ENCODE results near the gene ZGPAT.

Gene ZGPAT

DNA sequence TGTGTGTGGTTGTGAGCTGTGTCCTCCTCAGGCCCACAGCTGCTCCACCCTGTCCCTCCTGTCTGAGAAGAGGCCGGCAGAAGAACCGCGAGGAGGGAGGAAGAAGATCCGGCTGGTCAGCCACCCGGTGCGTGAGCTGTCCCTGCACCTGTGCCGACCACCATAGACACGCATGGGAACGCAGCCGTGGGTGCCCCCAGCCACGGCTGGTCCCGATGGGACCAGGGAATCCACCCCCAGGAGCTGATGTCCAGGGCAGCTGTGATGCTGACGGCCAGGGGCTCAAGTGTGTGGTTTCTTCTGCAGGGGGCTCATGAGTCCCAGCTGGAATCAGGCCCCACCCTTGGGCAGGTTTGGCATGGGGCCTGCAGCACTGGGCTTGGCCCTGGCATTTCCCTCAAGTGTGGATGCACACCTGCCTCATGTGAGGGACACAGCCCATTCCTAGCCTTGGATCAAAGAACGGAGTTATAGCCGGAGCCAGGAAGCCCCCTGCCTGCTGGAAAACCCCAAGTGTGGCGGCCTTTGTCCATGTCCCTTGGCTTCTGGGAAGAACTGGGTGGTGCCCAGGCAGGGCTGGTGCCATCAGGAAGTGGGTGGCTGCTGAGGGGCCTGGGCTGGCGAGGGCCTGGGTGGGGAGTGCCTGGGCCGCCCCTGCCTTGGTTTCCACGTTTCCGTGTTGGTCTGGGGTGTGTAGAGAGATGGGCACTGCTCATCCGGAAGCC is 16.0 kb upstream of the ZGPAT start:
- no peak overlapping the region for H3K27ac ChIP-seq
- TF ChIP-seq, protein P1, sequence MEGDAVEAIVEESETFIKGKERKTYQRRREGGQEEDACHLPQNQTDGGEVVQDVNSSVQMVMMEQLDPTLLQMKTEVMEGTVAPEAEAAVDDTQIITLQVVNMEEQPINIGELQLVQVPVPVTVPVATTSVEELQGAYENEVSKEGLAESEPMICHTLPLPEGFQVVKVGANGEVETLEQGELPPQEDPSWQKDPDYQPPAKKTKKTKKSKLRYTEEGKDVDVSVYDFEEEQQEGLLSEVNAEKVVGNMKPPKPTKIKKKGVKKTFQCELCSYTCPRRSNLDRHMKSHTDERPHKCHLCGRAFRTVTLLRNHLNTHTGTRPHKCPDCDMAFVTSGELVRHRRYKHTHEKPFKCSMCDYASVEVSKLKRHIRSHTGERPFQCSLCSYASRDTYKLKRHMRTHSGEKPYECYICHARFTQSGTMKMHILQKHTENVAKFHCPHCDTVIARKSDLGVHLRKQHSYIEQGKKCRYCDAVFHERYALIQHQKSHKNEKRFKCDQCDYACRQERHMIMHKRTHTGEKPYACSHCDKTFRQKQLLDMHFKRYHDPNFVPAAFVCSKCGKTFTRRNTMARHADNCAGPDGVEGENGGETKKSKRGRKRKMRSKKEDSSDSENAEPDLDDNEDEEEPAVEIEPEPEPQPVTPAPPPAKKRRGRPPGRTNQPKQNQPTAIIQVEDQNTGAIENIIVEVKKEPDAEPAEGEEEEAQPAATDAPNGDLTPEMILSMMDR (conservative IDR thresholded peaks at IDR 0.05), result no peak

DNA sequence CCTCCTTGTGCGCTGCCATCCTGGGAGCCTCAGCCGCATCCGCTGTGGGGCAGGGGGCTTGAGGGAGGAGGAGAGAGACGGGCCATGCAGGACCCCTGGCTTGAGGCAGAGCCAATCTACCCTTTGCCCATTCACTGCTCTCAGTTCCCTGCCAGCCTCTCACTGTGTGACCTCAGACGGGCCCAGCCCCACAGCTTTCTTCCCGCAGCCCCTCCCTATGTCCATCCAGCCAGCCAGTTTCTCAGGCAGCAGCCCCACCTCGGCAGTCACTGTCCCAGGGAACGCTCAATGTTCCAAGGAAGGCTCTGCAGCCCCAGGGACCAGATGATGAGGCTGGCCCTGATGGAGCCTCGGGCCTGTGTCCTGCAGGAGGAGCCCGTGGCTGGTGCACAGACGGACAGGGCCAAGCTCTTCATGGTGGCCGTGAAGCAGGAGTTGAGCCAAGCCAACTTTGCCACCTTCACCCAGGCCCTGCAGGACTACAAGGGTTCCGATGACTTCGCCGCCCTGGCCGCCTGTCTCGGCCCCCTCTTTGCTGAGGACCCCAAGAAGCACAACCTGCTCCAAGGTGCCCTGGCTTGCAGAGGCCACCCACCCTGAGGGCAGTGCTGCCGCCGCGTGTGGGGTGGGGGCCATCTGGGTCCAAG is 15.3 kb upstream of the ZGPAT start:
- TF ChIP-seq, protein P1 (conservative IDR thresholded peaks at IDR 0.05), result no peak
- no peak overlapping the region for H3K27ac ChIP-seq

DNA sequence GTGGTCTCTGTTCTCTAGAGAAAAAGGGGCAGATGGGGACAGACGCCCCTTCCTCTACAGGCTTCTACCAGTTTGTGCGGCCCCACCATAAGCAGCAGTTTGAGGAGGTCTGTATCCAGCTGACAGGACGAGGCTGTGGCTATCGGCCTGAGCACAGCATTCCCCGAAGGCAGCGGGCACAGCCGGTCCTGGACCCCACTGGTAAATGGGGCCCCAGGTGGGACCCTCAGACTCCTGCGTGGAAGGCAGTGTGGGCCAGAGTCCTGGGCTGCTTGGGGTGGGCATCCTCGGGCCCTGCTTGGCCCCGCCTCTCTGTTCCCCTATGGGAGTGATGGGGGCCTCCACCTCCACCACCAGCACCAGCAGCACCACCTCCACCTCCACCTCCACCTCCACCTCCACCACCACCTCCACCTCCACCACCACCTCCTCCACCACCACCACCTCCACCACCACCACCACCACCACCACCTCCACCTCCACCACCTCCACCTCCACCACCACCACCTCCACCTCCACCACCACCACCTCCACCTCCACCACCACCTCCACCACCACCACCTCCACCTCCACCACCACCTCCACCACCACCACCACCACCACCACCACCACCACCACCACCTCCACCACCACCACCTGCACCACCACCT is 14.6 kb upstream of the ZGPAT start:
- no peak overlapping the region for H3K27ac ChIP-seq
- TF ChIP-seq, protein P1 (conservative IDR thresholded peaks at IDR 0.05), result no peak

DNA sequence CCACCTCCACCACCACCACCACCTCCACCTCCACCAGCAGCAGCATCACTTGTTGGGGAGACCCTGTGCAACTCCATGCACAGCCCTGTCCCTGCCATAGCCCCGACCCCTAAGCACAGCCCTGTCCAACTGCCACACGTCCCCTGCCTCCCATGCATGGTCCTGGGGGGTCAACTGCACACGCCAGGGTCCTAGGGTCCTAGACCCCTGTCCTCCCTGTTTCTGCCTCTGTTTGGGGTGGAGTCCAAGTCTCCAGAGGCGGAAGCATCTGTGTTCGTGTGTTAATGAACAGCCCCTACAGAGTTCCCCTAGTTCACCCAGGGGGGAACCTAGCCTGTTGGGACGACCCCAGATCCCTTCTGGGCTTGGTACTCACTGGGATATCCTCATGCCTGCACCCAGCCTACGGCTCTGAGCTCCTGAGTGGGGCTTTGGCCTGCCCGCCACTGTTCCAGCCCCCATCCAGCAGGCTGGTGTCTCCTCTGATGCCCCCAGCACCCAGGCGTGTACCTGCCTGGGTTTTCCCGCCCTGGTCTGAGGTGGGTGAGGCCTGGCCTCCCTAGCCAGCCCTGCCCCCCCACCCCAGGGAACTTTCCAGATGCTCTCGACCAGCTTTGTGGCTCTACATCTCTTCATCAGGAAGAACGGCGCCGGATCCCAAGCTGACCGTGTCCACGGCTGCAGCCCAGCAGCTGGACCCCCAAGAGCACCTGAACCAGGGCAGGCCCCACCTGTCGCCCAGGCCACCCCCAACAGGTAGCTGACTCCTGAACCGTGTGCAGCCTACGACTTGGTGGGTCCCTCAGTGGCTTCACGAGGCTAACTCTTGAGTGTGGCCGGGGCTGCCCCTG is 13.9 kb upstream of the ZGPAT start:
- H3K27ac ChIP-seq, result peak overlapping the region; percentile 5; the same call in 1 of the 2 replicates
- TF ChIP-seq, protein P1 (conservative IDR thresholded peaks at IDR 0.05), result no peak

DNA sequence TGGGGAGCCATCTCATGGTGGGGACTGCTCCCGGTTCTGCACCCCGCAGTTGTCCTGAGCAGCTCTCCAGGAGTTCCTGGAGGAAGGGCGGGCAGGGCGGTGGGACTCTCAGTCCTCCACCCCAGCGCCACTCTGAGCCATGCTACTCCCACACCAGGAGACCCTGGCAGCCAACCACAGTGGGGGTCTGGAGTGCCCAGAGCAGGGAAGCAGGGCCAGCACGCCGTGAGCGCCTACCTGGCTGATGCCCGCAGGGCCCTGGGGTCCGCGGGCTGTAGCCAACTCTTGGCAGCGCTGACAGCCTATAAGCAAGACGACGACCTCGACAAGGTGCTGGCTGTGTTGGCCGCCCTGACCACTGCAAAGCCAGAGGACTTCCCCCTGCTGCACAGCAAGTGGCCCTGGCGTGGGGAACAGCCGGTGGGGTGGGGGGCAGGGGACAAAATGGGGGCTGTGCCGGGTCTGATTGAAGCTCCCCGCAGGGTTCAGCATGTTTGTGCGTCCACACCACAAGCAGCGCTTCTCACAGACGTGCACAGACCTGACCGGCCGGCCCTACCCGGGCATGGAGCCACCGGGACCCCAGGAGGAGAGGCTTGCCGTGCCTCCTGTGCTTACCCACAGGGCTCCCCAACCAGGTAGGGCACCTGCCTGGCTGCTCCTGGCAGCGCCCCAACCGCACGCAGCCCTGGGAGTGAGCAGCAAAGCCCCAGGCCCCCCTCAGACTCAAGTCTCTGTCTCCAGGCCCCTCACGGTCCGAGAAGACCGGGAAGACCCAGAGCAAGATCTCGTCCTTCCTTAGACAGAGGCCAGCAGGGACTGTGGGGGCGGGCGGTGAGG is 13.0 kb upstream of the ZGPAT start:
- peak overlapping the region; percentile 33 for H3K27ac ChIP-seq

More for the DNA sequence above, 13.0 kb upstream of the ZGPAT start:
- TF ChIP-seq, protein P1 (conservative IDR thresholded peaks at IDR 0.05), result no peak
